Ovary (tissue), 9 donors: ENCODE data around the gene TMEM255A. TPM values are rescaled to one million over a fixed set of nuclear protein-coding genes. Genes with fewer than 3 reads are reported as not detected.

ENCODE experiments used
- DNase-seq, 5 donors: peaks; one replicate each; pipeline ENCODE4 v3.0.0-alpha.2; 2019 to 2020
- H3K27ac ChIP-seq, 2 donors: fragments of 200-600 bp; one replicate each; pipeline versions ENCODE4 v1.5.1 to v1.8.0; 2019 to 2022
- H3K27me3 ChIP-seq: fragments of 200-600 bp; one replicate; pipeline ENCODE4 v1.8.0; 2022
- H3K36me3 ChIP-seq: fragments of 200-600 bp; sonication (generic); one replicate; pipeline ENCODE4 v1.5.1; 2019
- H3K4me1 ChIP-seq: one replicate; pipeline ENCODE4 v1.8.1; 2013; ENCODE audit warnings: mild to moderate bottlenecking, moderate library complexity; ENCODE audit not compliant: insufficient read depth
- H3K4me3 ChIP-seq: fragments of 200-600 bp; sonication (generic); one replicate; pipeline ENCODE4 v1.5.1; 2017
- H3K9me3 ChIP-seq, 2 donors: fragments of 200-600 bp in 1 of 2; sonication (generic) in 1 of 2; one replicate each; pipeline versions ENCODE4 v1.5.1 to v1.8.1; 2013 to 2019; ENCODE audit warnings: mild to moderate bottlenecking in 1 of 2, moderate library complexity in 1 of 2
- EP300 ChIP-seq: sonication (generic); formaldehyde crosslinking; IDR thresholded peaks from one replicate; pipeline ENCODE4 v1.6.1; 2017; ENCODE audit warnings: antibody characterized with exemption
- POLR2A ChIP-seq: fragments of 450-650 bp; IDR thresholded peaks from one replicate; pipeline ENCODE4 v1.6.1; 2017; ENCODE audit warnings: antibody characterized with exemption, mild to moderate bottlenecking, moderate library complexity
- WGBS, 3 donors: extraction: QIAGEN DNeasy Blood & Tissue Kit in 1 of 3; methylation state at CpG; one replicate each; pipeline versions ENCODE4 v1.1.5 to v1.1.7; 2013 to 2017; 5-methylcytosine and 5-hydroxymethylcytosine counted together
- intact Hi-C, 4 donors: fragments of 100-400 bp; cut with DNase I; formaldehyde crosslinking; loops; one replicate each; pipeline versions ENCODE4 v1.11.0 to v1.15.1; 2022 to 2023
- polyA plus RNA-seq, 2 donors: library from polyadenylated mRNA; stranded (reverse); fragments of 200-250 nt in 1 of 2; fragments of 350-450 nt in 1 of 2; fragmentation: Illumina TruSeq in 1 of 2; extraction: RNeasy Lipid Tissue Mini Kit (QIAGEN cat#74804) in 1 of 2; gene quantifications; one replicate each; pipeline ENCODE4 v1.2.3, GENCODE V29; 2013 to 2014
- total RNA-seq, 7 donors: library from RNA; depleted of rRNA in 2 of 7; stranded (reverse); fragments of >200 nt in 2 of 7; fragmentation: NEBNext Ultra II Directional in 3 of 7; extraction: Animal tissue kit (Norgen Biotek cat#: 25700) in 3 of 7; gene quantifications; one replicate each; pipeline versions ENCODE4 v1.1.0 to v1.2.4, GENCODE V29; 2016 to 2023
- TF ChIP-seq, protein P1 (sequence below), 3 donors: fragments of 450-650 bp in 2 of 3; fragments of 200-600 bp in 1 of 3; IDR thresholded peaks; one replicate each; pipeline versions ENCODE4 v1.5.1 to v1.8.0; 2016 to 2022; ENCODE audit warnings: antibody characterized with exemption in 3 of 3, mild to moderate bottlenecking in 1 of 3
- donor health status: DM: no; HTN: no; CAD: no; lungs with moderate emphysema.
- donor health status: DM: no; HTN: no; CAD: no.
- donor health status: Bipolar disorder and iron deficiency.
- donor health status: DM: yes; HTN: yes; CAD: no.
- donor health status: DM: no; HTN: no; CAD: no.
- donor health status: DM: yes; HTN: yes; CAD: no.

The TMEM255A gene
- total and polyA plus RNA-seq, 9 donors, result 6.7 to 25.2 (median 16.3) TPM

- 71 to 77% (median 76%) methylated on average over 6 of the region's 6 CpGs for WGBS, 3 donors
- TF ChIP-seq POLR2A (no peak), EP300 (no peak)
- TF ChIP-seq, protein P1, sequence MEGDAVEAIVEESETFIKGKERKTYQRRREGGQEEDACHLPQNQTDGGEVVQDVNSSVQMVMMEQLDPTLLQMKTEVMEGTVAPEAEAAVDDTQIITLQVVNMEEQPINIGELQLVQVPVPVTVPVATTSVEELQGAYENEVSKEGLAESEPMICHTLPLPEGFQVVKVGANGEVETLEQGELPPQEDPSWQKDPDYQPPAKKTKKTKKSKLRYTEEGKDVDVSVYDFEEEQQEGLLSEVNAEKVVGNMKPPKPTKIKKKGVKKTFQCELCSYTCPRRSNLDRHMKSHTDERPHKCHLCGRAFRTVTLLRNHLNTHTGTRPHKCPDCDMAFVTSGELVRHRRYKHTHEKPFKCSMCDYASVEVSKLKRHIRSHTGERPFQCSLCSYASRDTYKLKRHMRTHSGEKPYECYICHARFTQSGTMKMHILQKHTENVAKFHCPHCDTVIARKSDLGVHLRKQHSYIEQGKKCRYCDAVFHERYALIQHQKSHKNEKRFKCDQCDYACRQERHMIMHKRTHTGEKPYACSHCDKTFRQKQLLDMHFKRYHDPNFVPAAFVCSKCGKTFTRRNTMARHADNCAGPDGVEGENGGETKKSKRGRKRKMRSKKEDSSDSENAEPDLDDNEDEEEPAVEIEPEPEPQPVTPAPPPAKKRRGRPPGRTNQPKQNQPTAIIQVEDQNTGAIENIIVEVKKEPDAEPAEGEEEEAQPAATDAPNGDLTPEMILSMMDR (IDR thresholded peaks at IDR 0.05), result no peak
- H3K9me3 ChIP-seq, result no peaks in the 10 kb centered on the region
- no peak overlapping the region for H3K27ac ChIP-seq
- no peaks in the 10 kb centered on the region for H3K4me1 ChIP-seq
- no peaks in the 10 kb centered on the region for H3K36me3 ChIP-seq
- H3K4me3 ChIP-seq, result no peak overlapping the region
- DNase-seq, result no peak
- no peaks in the 10 kb centered on the region for H3K27me3 ChIP-seq
- intact Hi-C loops, result no loop called here
Observed at GRCh38 chrX:120291211-120291610, 20.1 kb downstream of the TMEM255A start.

GRCh38 chrX:120290107-120290506, 21.2 kb downstream of the TMEM255A start:
- no peaks in the 10 kb centered on the region for H3K36me3 ChIP-seq
- no peak for DNase-seq
- H3K9me3 ChIP-seq, result no peaks in the 10 kb centered on the region
- no peak overlapping the region for H3K4me3 ChIP-seq
- H3K27me3 ChIP-seq, result no peaks in the 10 kb centered on the region
- no peaks in the 10 kb centered on the region for H3K4me1 ChIP-seq
- intact Hi-C loops, result no loop called here
- H3K27ac ChIP-seq, result no peak overlapping the region
- TF ChIP-seq, protein P1 (IDR thresholded peaks at IDR 0.05), result no peak
- TF ChIP-seq POLR2A, result no peak
- TF ChIP-seq EP300, result no peak

- TF ChIP-seq EP300, result no peak
- TF ChIP-seq POLR2A, result no peak
- TF ChIP-seq, protein P1 (IDR thresholded peaks at IDR 0.05), result no peak
- intact Hi-C loops, result no loop called here
- no peaks in the 10 kb centered on the region for H3K4me1 ChIP-seq
- H3K27me3 ChIP-seq, result no peaks in the 10 kb centered on the region
- no peak overlapping the region for H3K27ac ChIP-seq
- 30 to 57% (median 45%) methylated on average over 3 of the region's 3 CpGs for WGBS, 3 donors
- no peaks in the 10 kb centered on the region for H3K9me3 ChIP-seq
- no peaks in the 10 kb centered on the region for H3K36me3 ChIP-seq
- H3K4me3 ChIP-seq, result no peak overlapping the region
- DNase-seq, result no peak
Observed at GRCh38 chrX:120287513-120288112, 23.6 kb downstream of the TMEM255A start.

- WGBS, 3 donors, result 72 to 76% (median 75%) methylated on average over 4 of the region's 4 CpGs
- H3K4me1 ChIP-seq, result no peaks in the 10 kb centered on the region
Observed at GRCh38 chrX:120286733-120287512, 24.3 kb downstream of the TMEM255A start.

More at GRCh38 chrX:120286733-120287512, 24.3 kb downstream of the TMEM255A start:
- H3K27ac ChIP-seq, result no peak overlapping the region
- H3K36me3 ChIP-seq, result no peaks in the 10 kb centered on the region
- H3K4me3 ChIP-seq, result no peak overlapping the region
- intact Hi-C loops, result no loop called here
- no peaks in the 10 kb centered on the region for H3K27me3 ChIP-seq
- TF ChIP-seq POLR2A (no peak), EP300 (no peak)
- TF ChIP-seq, protein P1 (IDR thresholded peaks at IDR 0.05), result no peak
- no peaks in the 10 kb centered on the region for H3K9me3 ChIP-seq
- DNase-seq, result no peak
